ENCODE measurements around the gene SRC.
"Not testable (repeated sequence)": the region's sequence is repeated elsewhere in the genome, so short reads cannot be mapped to it uniquely, and the experiment has no call there.

SRC gene

GRCh38 chr20:37333848-37334318, 12.1 kb upstream of the SRC start:
- TF ChIP-seq, protein P1, sequence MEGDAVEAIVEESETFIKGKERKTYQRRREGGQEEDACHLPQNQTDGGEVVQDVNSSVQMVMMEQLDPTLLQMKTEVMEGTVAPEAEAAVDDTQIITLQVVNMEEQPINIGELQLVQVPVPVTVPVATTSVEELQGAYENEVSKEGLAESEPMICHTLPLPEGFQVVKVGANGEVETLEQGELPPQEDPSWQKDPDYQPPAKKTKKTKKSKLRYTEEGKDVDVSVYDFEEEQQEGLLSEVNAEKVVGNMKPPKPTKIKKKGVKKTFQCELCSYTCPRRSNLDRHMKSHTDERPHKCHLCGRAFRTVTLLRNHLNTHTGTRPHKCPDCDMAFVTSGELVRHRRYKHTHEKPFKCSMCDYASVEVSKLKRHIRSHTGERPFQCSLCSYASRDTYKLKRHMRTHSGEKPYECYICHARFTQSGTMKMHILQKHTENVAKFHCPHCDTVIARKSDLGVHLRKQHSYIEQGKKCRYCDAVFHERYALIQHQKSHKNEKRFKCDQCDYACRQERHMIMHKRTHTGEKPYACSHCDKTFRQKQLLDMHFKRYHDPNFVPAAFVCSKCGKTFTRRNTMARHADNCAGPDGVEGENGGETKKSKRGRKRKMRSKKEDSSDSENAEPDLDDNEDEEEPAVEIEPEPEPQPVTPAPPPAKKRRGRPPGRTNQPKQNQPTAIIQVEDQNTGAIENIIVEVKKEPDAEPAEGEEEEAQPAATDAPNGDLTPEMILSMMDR (IDR thresholded peaks at IDR 0.05), result no peak
- H3K4me3 Mint-ChIP-seq, result no peak overlapping the region
- H3K27me3 Mint-ChIP-seq (ENCODE audit: low read depth, poor library complexity), result no peaks in the 10 kb centered on the region
- H3K9me3 Mint-ChIP-seq, result no peaks in the 10 kb centered on the region
- no peaks in the 10 kb centered on the region for H3K36me3 Mint-ChIP-seq (ENCODE audit: low read depth)
- DNase-seq, result no peak
- H3K4me1 Mint-ChIP-seq, result peaks cover 71% of the 10 kb centered on the region
- H3K27ac Mint-ChIP-seq, result no peak overlapping the region

- no peaks in the 10 kb centered on the region for H3K36me3 Mint-ChIP-seq (ENCODE audit: low read depth)
- TF ChIP-seq, protein P1 (IDR thresholded peaks at IDR 0.05), result no peak
- DNase-seq, result no peak
- no peaks in the 10 kb centered on the region for H3K9me3 Mint-ChIP-seq
- H3K27me3 Mint-ChIP-seq (ENCODE audit: low read depth, poor library complexity), result no peaks in the 10 kb centered on the region
- no peak overlapping the region for H3K27ac Mint-ChIP-seq
- H3K4me1 Mint-ChIP-seq, result peaks cover 67% of the 10 kb centered on the region
- H3K4me3 Mint-ChIP-seq, result no peak overlapping the region
These were observed 11.5 kb upstream of the SRC start for GRCh38 chr20:37334450-37334849.

DNA sequence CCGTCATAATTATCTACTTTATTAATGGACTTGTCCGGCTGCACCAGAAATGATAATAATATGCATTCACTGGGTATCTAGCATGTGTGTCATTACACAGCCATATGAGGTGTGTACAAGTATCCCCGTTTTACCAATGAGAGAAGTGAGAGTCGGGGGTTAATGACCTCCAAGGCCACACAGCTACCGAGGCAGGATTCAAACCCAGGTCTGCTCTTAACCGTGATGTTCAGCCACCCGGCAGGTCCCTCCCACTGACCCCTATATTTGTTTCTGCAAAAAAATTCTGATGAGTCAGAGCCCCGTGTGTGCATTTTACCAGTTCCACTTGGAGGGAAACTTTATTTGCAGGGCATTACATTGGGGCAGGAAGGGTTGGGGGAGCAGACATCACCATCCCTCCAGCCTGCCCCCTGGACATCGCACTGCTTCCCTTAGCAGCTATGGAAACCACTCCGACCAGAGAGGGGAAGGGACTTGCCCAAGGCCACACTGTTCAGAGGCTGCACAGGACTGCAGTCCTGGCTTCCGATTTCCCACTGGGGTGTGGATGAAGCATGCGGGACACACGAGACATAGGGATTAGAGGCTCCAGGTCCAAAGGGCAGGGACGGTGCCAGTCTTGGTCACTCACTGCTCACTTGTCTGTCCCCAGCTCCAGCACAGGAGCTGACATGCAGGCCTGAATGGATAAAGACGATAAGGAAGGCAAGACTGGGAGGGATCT, 10.1 kb upstream of the SRC start:
- peak overlapping the region; percentile 61 for H3K27ac Mint-ChIP-seq
- H3K4me1 Mint-ChIP-seq, result peaks cover 62% of the 10 kb centered on the region
- H3K36me3 Mint-ChIP-seq (ENCODE audit: low read depth), result no peaks in the 10 kb centered on the region
- no peak for DNase-seq
- no peak overlapping the region for H3K4me3 Mint-ChIP-seq
- H3K9me3 Mint-ChIP-seq, result no peaks in the 10 kb centered on the region
- no peaks in the 10 kb centered on the region for H3K27me3 Mint-ChIP-seq (ENCODE audit: low read depth, poor library complexity)
- TF ChIP-seq, protein P1 (IDR thresholded peaks at IDR 0.05), result no peak

- Mint-ChIP-seq H3K27me3 (ENCODE audit: low read depth, poor library complexity) (no peaks in the 10 kb centered on the region), H3K4me3 (no peak overlapping the region), H3K9me3 (no peaks in the 10 kb centered on the region), H3K4me1 (peaks cover 65% of the 10 kb centered on the region), H3K27ac (peak overlapping the region; percentile 61), H3K36me3 (ENCODE audit: low read depth) (no peaks in the 10 kb centered on the region)
- peak; percentile 75 for DNase-seq
- TF ChIP-seq, protein P1 (IDR thresholded peaks at IDR 0.05), result no peak
These were observed 9.4 kb upstream of the SRC start for GRCh38 chr20:37336369-37337207.

- DNase-seq, result peak; percentile 38
- no peaks in the 10 kb centered on the region for H3K36me3 Mint-ChIP-seq (ENCODE audit: low read depth)
- H3K9me3 Mint-ChIP-seq, result no peaks in the 10 kb centered on the region
- TF ChIP-seq, protein P1 (IDR thresholded peaks at IDR 0.05), result no peak
- peaks cover 66% of the 10 kb centered on the region for H3K4me1 Mint-ChIP-seq
- H3K27me3 Mint-ChIP-seq (ENCODE audit: low read depth, poor library complexity), result no peaks in the 10 kb centered on the region
- no peak overlapping the region for H3K4me3 Mint-ChIP-seq
- H3K27ac Mint-ChIP-seq, result peak overlapping the region; percentile 59
These were observed 8.5 kb upstream of the SRC start for GRCh38 chr20:37337208-37337991.

DNA sequence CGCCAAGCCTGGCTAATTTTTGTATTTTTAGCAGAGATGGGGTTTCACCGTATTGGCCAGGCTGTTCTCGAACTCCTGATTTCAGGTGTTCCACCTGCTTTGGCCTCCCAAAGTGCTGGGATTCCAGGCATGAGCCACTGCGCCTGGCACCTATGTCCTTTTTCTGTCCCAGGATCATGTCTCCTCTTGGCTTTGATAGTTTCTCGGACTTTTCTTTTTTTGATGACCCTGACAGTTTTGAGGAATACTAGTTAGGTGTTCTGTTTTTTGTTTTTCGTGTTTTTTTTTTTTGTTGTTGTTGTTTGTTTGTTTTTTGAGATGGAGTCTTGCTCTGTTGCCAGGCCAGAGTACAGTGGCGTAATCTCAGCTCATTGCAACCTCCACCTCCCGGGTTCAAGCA, 7.6 kb upstream of the SRC start:
- Mint-ChIP-seq H3K4me1 (peaks cover 58% of the 10 kb centered on the region), H3K27ac (peak overlapping the region; percentile 39)
- not testable (repeated sequence) for H3K9me3 Mint-ChIP-seq; H3K4me3 Mint-ChIP-seq; H3K27me3 Mint-ChIP-seq (ENCODE audit: low read depth, poor library complexity); H3K36me3 Mint-ChIP-seq (ENCODE audit: low read depth); DNase-seq

Data from nephron progenitor cell (in vitro differentiated cells).